Erythroblast (primary cell): ENCODE data around the gene LILRA2.

Experiments used
- GATA1 ChIP-seq: IDR thresholded peaks from 2 replicates; pipeline ENCODE4 v1.6.1; 2011; ENCODE audit warnings: low read depth, mild to moderate bottlenecking, control low read depth, low read length, moderate library complexity
- POLR2A ChIP-seq: IDR thresholded peaks from 2 replicates; pipeline ENCODE4 v1.6.1; 2011; ENCODE audit warnings: mild to moderate bottlenecking, low read length

- TF ChIP-seq POLR2A (no peak), GATA1 (no peak)
Observed at GRCh38 chr19:54530866-54531265, 42.7 kb upstream of the LILRA2 start.
